Measurements from ENCODE around the gene ARL4D.
"Not testable (repeated sequence)": the region's sequence is repeated elsewhere in the genome, so short reads cannot be mapped to it uniquely, and the experiment has no call there.

ARL4D gene

DNA sequence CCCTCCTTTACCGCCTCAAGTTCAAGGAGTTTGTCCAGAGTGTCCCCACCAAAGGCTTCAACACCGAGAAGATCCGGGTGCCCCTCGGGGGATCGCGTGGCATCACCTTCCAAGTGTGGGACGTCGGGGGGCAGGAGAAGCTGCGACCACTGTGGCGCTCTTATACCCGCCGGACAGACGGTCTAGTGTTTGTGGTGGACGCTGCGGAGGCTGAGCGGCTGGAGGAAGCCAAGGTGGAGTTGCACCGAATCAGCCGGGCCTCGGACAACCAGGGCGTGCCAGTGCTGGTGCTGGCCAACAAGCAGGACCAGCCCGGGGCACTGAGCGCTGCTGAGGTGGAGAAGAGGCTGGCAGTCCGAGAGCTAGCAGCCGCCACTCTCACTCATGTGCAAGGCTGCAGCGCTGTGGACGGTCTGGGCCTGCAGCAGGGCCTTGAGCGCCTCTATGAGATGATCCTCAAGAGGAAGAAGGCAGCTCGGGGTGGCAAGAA, 1.1 kb downstream of the ARL4D start:
- no peak for DNase-seq

DNA sequence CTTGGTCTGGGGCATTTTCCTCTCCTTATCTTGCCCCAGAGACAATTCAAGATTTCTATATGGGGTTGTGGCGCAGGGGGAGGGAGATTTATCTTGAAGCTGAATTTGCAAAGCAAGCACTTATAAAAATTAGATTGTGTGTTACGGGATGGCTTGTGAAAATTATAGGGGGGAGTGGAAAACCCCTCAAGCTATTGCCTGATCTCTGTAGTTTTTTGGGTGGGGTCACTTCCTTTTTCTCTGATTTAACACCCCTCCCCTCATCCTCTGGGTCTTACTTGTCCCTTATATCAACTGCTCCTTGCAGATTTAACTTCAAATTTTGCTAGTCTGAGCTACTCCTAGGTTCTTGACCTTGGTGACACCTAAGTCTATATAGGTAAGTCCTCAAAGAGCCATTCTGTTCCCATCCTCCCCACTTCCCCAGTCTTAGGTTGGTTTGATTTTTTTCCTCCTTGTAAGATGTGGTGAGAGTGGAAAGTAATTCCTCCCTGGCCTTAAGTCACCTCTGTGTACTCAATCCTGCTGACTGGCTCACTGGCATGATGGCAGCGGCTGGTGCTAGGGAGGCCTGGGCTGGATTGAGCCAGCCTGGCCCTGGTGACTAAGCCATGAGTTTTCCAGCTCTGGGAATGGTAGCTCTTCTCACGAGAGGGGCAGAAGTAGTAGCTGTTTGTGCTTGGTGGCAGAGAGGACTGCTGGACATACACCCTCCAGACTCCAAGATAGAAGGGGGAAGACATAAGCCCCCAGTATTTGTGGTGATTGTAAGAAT, 2.3 kb downstream of the ARL4D start:
- DNase-seq: no peak

DNA sequence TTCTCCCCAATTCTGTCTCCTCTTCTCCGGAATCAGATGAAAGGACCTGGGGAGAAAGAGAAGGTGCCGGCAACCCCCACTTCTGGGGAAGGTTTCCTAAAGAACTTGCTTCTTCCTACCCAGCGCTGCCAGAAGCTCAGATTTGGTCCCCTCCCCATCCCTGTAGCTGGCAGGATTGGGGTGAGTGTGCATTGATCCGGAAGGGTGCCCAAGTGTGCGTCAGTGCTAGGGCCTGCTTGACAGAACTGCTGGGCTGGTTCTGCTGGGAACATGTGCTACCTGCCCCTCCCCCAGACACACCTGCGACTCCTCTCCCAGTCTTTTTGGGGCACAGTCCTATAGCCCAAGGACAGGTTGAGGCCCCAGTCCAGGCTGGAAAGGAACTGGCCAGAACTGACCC, 3.3 kb downstream of the ARL4D start:
- no peak for DNase-seq

DNA sequence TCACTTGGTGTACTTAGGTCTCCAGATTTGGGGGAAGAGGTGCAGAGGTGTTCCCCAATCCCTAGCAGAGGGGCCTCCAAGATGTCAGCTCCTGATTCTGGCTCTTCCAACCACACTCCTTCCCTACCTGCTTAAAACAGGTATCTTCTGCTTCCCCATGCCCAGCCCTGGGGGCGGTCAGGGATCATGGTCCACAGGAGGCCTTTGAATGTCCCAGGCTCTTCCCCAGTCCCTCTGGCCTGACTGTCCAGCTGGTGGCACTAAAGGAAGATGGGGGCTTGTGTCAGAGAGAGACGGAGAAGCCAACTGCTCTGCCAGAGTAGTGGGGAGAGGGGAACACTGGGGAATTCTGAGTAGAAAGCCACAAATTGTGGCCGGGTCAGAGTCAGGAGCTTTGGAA, 3.8 kb downstream of the ARL4D start:
- DNase-seq: no peak

DNA sequence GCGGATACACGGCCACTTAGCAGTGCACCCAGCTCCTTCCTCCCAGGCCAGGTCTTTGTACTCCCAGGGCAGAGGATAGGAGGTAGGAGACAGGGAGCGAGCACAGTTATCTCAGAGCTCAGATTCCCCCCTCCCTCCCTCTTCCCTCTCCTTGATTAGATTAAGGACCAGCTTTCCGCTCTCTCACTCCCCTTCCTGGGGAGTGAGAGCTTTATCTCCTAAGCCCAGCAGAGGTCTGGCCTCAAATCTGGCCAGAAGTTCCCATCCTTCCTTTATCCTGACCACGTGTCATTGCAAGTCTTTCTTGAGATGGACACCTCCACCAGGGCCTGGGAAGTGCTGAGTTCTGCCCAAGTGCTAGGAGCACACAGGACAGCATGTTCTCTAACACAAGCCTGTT, 5.1 kb downstream of the ARL4D start:
- no peak for DNase-seq

DNA sequence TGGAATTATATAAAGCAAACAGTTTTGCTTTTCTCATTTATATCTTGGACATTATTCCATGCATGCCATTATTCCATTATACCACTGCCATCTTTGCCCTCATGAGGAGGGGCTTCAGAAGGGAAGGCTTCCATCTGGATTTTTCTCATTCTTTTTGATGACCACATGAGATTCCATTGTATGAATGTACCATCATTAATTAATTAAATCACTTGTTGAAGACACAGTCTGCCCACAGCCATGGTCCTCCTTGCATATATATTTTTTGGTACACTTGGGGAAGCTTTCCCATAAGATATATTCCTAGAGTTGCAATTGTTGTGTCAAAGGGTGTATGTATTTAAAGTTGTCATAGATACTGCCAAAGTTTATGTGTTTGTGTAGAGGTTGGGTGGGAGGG, 7.1 kb downstream of the ARL4D start:
- DNase-seq: no peak

DNA sequence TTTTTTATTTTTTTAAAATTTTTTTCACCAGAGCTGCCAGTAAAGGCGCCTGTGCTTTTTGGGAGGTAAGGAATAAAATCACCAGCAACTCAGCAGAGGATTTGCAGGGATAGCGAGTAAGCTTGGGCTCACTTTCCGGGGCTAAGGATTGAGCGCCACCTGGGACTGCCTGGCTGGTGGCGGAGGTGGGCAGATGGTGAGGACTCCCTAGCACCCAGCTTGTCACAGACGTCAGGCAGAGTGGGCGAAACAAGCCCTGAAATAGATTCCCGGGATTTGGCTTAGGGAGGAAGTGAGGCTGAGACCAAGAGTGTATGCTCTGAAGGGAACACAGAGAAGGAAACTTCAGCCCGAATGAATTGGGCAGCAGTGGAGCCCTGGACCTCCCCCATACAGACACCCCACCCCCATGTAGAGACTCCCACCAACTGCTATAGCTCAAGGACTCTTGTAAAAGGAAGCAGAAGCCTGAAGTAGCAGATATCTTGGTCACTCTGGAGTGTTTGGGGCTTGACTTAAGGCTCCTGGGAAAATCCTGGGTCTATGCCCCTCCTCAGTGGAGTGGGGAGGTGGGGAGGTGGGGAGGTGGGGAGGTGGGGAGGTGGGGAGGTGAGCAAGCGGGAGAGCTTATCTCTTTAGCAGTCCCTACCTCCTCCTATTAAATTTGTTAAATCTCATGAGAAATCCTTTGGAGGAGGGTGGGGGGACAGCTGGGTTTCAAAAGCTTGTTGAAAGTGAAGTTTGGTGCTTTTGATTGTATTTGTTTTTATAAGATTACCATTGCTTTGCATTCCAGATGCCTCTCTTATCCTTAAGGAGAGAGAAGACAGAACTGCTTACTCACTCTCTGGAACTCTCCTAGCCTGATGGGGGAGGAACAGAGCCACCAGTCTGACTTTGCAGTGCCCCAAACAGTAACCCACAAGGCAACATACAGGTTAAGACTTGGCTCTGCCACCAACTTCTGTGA, 8.2 kb downstream of the ARL4D start:
- no peak for DNase-seq

DNA sequence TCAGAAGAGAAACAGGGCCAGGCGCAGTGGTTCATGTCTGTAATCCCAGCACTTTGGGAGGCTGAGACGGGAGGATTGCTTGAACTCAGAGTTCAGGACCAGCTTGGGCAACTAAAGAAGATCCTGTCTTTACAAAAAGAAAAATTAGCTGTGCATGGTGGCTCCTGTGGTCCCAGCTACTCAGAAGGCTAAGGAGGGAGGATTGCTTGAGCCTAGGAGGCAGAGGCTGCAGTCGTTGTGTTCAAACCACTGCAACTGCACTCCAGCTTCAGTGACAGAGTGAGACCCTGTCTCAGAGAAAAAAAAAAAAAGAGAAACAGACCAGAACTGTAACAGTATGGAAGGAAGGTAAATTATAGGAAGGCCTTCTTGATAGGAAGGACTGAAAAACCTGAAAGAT, 10.3 kb downstream of the ARL4D start:
- DNase-seq: no peak

DNA sequence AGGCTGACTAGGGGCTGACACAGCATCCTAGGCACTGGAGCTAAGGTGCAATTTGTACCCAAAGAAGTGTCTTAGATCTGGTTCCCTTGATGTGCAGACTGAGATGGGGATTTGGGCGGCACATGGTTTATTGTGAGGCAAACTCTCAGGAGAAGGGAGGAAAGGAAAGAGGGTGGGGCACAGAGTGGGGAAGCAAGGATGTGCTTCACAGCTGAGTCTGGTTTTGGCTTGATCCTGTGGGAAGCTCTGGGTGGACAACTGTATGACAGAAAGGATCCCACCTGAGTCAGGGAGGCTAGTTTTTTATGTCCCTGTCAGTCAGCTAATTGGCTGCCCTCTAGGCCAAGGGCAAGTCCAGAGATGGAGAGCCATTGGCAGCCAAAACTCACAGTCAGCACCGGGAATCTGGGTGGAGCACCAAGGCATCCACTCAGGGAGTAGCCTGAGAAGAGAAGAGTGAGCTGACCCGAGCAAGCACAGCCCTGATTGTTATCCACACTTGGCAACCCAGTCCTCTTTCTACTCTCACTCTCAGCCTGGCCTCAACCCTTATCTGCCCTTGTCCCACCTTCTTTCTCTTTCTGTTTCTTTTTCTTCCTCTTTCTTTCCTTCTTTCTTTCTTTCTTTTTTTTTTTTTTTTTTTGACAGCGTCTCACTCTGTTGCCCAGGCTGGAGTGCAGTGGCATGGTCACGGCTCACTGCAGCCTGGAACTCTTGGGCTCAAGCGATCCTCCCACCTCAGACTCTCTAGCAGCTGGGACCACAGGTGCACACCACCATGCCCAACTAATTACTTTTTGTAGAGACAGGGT, 12.0 kb downstream of the ARL4D start:
- DNase-seq: no peak

DNA sequence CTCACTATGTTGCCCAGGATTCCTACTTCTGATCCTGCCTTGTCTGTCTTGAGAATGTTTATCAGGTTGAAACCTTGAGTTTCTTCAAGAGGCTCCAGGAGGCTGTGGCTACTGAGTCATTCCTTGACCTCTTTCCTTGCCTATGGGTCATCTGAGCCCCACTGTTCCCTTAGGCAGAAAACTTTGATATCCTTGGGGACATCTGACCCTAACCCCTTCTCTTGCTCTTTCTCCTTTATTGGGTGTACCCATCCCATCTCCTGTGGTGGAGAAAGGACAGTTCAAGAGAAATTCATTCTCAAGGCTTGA, 12.5 kb downstream of the ARL4D start:
- DNase-seq: no peak

DNA sequence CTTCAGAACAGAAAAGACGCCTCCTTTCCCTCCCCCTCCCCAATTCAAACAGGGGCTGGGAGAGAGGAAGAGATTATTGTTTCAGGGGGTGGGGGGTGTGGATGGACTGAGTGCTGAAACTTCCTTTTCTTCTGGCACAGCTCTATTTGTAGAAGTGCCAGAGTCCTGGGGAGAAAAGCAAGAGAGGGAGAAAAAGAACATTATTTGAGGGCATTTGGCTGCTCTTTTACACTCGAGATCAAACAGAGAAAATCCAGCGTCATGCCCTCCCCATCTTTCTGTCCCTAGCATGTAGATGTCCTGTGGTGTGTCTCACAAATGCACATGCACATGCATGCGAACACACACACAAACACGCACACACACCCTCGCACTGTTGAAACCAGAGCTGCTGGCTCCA, 13.0 kb downstream of the ARL4D start:
- DNase-seq: no peak

DNA sequence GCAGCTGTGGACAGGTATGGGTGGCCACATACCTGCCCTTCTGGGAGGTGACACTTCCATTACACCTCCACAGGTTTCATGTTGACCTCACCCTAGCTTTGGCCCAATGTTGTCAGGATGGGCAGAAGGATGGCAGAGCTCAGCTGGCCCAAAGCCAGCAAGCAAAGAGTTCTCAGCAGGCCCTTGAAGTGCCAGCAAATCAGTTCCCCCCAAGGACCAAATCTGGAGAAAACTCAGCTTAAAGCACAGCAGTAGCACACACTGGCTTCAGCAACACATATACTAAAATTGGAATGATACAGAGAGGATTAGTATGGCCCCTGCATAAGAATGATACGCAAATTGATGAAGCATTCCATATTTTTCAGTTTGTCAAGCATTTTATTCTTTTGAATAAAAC, 13.4 kb downstream of the ARL4D start:
- no peak for DNase-seq

DNA sequence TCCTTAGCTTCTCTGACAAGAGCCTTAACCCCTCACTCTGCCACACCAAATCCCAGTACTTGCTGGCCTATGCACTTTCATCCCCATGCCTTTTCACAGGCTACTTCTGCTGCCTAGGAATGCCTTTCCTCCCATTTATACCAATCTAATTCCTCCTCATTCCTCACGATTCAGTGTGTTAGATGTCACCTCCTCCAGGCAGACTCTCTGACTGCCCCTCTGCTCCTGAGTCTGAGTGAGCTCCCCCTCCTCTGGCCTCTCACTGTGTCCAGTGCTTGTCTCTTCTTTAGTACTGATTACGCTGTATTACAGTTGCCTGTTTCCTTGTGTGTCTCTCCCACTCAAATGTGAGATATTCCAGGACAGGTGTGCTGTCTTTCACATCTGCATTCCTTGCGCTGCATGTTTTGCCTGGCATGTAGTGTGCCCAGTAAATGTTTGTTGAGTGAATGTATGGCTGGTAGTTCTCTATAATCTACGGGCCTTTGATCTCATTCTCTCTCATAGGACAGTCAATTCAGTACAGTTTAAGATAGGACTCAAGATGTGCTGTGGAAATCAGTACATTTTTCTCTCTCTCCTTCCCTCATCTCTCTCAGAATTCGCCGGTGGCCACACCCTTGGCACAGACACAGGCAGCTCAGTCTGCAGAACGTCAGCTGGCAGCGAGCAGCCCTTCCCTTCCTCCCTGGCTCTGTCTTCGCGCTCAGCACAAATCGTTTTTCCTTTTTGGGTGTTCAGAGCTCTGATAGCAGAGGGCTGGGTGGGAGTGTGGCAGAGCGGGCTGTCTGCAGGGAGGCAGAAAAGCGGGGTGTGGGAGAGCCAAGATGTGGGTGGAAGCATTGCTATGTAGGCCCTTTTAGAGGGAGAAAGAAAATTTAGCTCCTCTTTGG, 18.5 kb downstream of the ARL4D start:
- no peak for DNase-seq

DNA sequence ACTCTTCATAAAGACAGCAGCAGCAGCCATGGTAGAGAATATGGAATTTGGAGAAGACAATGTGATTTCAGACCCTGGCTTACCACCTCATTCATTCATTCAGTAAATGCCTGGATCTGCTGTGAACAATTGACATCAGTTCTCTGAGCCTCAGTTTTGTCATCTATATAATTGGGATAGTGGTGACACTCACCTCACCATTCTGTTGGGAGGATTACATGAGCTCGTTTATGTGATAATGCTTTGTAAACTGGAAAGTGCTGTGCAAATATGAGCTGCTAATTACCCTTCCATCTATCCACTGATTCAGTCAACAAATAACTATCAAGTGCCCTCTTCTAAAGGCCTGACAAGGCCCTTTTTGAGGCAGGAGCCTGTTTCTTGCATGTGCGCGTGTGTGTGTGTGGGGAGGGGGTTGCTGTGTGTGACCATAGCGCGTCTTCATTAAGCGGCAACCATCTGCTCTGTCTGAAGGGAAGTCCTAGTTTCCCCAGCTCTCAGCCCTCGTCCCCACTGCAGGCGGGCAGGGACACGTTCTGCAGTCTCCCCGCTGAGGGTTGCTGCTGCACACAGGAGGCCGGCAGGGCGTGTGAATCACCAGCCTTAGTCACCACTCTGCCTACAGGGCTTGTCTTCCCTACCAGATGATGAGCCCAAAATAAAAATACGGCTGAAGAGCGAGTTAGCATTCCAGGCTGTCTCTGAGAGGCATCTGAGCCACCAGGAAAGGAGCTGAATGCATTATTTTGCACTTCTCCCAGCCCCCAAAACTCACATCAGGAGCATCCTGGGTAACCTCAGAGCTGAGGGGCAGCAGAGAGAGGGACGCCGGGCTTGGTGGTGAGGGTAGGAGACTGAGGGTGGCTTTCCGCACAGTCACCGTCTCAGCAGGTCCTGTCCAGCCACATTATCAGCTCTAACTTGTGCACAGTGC, 19.9 kb downstream of the ARL4D start:
- DNase-seq: no peak

DNA sequence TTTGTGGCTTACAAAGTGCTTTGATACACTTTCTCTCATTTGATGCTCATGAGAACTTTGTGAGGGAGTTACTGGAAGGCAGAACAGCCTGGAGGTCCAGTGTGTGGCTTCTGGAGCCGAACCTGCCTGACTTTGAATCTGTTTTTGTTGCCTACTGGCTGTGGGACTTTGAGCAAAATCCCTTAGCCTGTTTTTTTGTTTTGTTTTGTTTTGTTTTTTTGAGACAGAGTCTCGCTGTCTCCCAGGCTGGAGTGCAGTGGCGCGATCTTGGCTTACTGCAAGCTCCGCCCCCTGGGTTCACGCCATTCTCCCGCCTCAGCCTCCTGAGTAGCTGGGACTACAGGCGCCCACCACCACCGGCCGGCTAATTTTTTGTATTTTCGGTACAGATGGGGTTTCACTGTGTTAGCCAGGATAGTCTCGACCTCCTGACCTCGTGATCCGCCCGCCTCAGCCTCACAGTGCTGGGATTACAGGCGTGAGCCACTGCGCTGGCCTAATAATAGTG, 20.6 kb downstream of the ARL4D start:
- not testable (repeated sequence) for DNase-seq

DNA sequence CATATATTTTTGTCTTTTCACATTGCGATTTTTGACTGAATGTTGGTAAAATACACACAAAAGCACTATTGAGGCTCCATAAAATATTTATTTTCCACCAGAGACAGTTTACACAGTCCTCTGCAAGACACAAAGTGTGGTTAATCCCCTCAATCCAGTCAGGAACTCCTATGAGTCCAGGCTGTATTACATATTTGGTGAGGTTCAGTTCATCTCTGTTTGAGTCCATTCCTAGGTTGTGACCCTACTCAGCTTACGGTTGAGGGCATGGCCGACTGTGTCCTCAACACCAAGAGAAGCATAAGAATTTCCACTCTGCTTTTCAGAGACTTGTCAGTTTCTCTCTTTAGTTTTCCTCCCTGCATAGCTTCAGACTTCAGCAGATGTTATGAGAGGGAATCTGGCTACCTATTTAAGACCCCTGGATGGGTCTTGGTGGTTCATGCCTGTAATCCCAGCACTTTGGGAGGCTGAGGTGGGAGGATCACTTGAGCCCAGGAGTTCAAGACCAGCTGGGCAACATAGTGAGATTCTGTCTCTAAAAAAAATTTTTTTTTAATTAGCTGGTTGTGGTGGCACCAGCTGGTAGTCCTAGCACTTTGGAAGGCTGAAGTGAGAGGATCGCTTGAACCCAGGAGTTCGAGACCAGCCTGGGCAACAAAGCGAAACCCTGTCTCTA, 25.1 kb downstream of the ARL4D start:
- DNase-seq: no peak

DNA sequence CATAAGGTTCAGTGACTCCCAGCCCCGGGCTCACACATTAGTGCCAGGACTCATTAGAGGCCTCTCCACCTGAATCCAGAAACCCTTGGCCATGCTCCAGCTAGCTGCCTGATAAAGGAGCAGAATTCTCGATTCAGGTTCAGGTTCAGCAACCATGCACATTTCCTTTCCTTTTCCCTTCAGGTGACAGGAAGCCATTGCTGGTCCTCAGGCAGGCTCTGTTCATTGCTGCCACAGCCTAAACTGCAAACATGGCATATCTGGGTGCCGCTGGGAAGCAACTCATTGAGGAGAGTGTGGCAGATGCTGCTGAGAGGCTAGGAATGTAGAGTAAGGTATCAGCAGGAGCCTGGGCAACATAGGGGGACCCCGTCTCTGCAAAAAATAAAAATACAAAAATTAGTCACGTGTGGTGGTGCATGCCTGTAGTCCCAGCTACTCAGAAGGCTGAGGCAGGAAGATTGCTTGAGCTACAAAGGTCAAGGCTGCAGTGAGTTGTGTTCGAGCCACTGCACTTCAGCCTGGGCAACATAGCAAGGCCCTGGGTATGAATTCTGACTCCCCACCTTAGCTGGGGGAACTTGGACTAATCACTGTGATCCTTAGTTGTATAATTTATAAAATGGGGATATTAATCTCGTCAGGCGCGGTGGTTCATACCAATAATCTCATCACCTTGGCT, 28.7 kb downstream of the ARL4D start:
- DNase-seq: no peak

DNA sequence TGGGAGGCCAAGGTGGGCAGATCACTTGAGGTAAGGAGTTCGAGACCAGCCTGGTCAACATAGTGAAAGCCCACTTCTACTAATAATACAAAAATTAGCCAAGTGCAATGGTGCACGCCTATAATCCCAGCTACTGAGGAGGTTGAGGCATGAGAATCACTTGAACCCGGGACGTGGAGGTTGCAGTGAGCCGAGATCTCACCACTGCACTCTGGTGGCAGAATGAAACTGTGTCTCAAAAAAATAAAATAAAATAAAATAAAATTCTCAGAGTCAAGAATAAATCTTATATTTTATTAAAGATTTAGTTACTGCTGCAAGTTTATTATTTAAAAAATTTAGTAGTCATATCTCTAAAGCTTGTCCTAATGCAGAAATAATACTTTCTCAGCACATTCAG, 29.7 kb downstream of the ARL4D start:
- DNase-seq: no peak

DNA sequence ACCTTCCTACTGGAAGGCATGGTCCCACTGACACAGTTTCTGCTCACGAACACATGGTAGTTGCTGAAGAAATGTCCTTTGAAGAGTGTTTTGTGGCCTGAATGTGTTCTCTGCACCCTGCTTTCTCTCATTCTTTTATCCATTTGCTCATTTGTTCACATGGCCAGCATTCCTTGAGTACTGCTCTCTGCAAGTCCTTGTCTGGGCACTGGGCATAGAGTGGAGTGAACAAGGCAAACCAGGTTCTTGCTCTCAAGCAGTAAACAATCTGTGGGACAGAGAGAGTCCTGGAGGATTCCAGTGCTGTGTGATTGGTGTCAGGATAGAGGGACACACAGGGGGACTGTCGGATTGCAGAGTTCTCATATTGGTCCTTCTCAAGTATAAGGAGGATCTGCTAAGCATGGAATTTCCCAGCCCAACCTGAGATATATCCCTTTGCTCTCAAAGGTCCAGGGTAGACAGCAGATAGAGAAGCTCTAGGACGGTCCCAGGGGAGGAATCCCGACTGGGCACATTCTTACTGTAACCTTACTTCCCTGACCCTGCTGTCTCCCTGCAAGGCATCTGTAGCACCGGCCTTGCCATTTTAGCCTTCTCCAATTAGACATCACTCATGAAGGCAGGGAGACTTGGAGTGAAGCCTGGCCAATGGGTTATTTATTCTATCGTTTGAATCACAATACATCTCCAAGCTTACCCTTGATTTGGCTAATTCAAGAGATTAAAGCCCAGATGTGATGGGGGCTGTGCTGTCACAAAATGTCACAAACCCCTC, 32.3 kb downstream of the ARL4D start:
- DNase-seq: no peak

Measured in activated naive CD4-positive, alpha-beta T cell (primary cell).